Colonic mucosa (tissue), 4 donors: Measurements from ENCODE around the gene MTM1. TPM values are rescaled to one million over a fixed set of nuclear protein-coding genes. Genes with fewer than 3 reads are reported as not detected.

ENCODE experiments used
- DNase-seq: peaks from one replicate; pipeline ENCODE4 v3.0.0-alpha.2; 2020
- H3K27ac ChIP-seq: fragments of 200-600 bp; one replicate; pipeline ENCODE4 v1.8.0; 2021
- H3K27me3 ChIP-seq: fragments of 200-600 bp; one replicate; pipeline ENCODE4 v1.8.0; 2021
- H3K36me3 ChIP-seq: fragments of 200-600 bp; one replicate; pipeline ENCODE4 v1.8.0; 2021
- H3K4me1 ChIP-seq: fragments of 200-600 bp; one replicate; pipeline ENCODE4 v1.8.0; 2021; ENCODE audit warnings: mild to moderate bottlenecking
- H3K4me3 ChIP-seq: fragments of 200-600 bp; one replicate; pipeline ENCODE4 v1.8.0; 2021
- H3K9ac ChIP-seq, 2 donors: one replicate each; pipeline ENCODE4 v1.7.0; 2013; ENCODE audit warnings: control low read depth in 2 of 2, low read depth in 2 of 2, low read length in 2 of 2
- H3K9me3 ChIP-seq: fragments of 200-600 bp; one replicate; pipeline ENCODE4 v1.8.0; 2021
- CTCF ChIP-seq: fragments of 200-600 bp; IDR thresholded peaks from one replicate; pipeline ENCODE4 v1.8.0; 2022; ENCODE audit warnings: antibody characterized with exemption, mild to moderate bottlenecking
- intact Hi-C: fragments of 100-400 bp; cut with DNase I; formaldehyde crosslinking; loops from one replicate; pipeline ENCODE4 v1.14.1; 2022
- total RNA-seq, 2 donors: library from RNA; stranded (reverse); fragmentation: NEBNext Ultra II Directional in 1 of 2; extraction: Animal tissue kit (Norgen Biotek cat#: 25700) in 1 of 2; gene quantifications; one replicate each; pipeline ENCODE4 v1.2.1, GENCODE V29; 2021
- donor health status: healthy.
- donor health status: DM: no; HTN: no; CAD: no.
- donor health status: DM: no; HTN: no; CAD: no.

MTM1 gene
- total RNA-seq, 2 donors from 2014 or later, result 36.8 to 61.3 TPM

- H3K27ac ChIP-seq, result no peak overlapping the region
- H3K36me3 ChIP-seq, result no peaks in the 10 kb centered on the region
- TF ChIP-seq CTCF, result no peak
- H3K9ac ChIP-seq, result no peak overlapping the region
- no peak overlapping the region for H3K4me3 ChIP-seq
- no peaks in the 10 kb centered on the region for H3K4me1 ChIP-seq
- H3K9me3 ChIP-seq, result no peaks in the 10 kb centered on the region
- no peaks in the 10 kb centered on the region for H3K27me3 ChIP-seq
- intact Hi-C loops, result no loop called here
- DNase-seq, result no peak
These were observed 30.6 kb upstream of the MTM1 start for GRCh38 chrX:150537851-150538250.

- H3K36me3 ChIP-seq, result no peaks in the 10 kb centered on the region
- H3K9ac ChIP-seq, result no peak overlapping the region
- no peak for DNase-seq
- H3K27me3 ChIP-seq, result no peaks in the 10 kb centered on the region
- intact Hi-C loops, result no loop called here
- no peak overlapping the region for H3K27ac ChIP-seq
- no peak overlapping the region for H3K4me3 ChIP-seq
- H3K4me1 ChIP-seq, result no peaks in the 10 kb centered on the region
- no peaks in the 10 kb centered on the region for H3K9me3 ChIP-seq
- TF ChIP-seq CTCF, result no peak
These were observed 27.5 kb upstream of the MTM1 start for GRCh38 chrX:150540965-150541364.

- no peak for TF ChIP-seq CTCF
- H3K9me3 ChIP-seq, result no peaks in the 10 kb centered on the region
- peaks cover 6% of the 10 kb centered on the region for H3K4me1 ChIP-seq
- DNase-seq, result no peak
- H3K36me3 ChIP-seq, result no peaks in the 10 kb centered on the region
- H3K27me3 ChIP-seq, result no peaks in the 10 kb centered on the region
- no peak overlapping the region for H3K9ac ChIP-seq
- intact Hi-C loops, result no loop called here
- no peak overlapping the region for H3K27ac ChIP-seq
- H3K4me3 ChIP-seq, result no peak overlapping the region
These were observed 25.6 kb upstream of the MTM1 start for GRCh38 chrX:150542846-150543229.

- Histone ChIP-seq H3K27ac (no peak overlapping the region), H3K4me1 (peaks cover 6% of the 10 kb centered on the region), H3K36me3 (no peaks in the 10 kb centered on the region), H3K9ac (no peak overlapping the region), H3K9me3 (no peaks in the 10 kb centered on the region), H3K27me3 (no peaks in the 10 kb centered on the region), H3K4me3 (no peak overlapping the region)
- no peak for TF ChIP-seq CTCF
- intact Hi-C loops, result no loop called here
- no peak for DNase-seq
These were observed 24.9 kb upstream of the MTM1 start for GRCh38 chrX:150543230-150544155.

GRCh38 chrX:150544222-150544787 lies 24.1 kb upstream of the MTM1 start:
- Histone ChIP-seq H3K27me3 (no peaks in the 10 kb centered on the region), H3K27ac (no peak overlapping the region), H3K36me3 (no peaks in the 10 kb centered on the region), H3K4me3 (no peak overlapping the region), H3K9me3 (no peaks in the 10 kb centered on the region), H3K9ac (no peak overlapping the region), H3K4me1 (peaks cover 6% of the 10 kb centered on the region)
- intact Hi-C loops, result no loop called here
- peak; percentile 45 for DNase-seq
- TF ChIP-seq CTCF, result no peak
